GM12872 (cell line): ENCODE measurements around the gene E4F1.

Source experiments
- CTCF ChIP-seq: IDR thresholded peaks from 3 replicates; pipeline ENCODE4 v1.5.1; 2011; ENCODE audit warnings: low read depth, mild to moderate bottlenecking, low read length, moderate library complexity; ENCODE audit not compliant: insufficient read depth

Gene E4F1

GRCh38 chr16:2178321-2179106 is 44.9 kb upstream of the E4F1 start:
- no peak for TF ChIP-seq CTCF

GRCh38 chr16:2179107-2179501 is 44.3 kb upstream of the E4F1 start:
- TF ChIP-seq CTCF: no peak

GRCh38 chr16:2179576-2179975 is 43.8 kb upstream of the E4F1 start:
- TF ChIP-seq CTCF: no peak

GRCh38 chr16:2180461-2180860 is 42.9 kb upstream of the E4F1 start:
- no peak for TF ChIP-seq CTCF

DNA sequence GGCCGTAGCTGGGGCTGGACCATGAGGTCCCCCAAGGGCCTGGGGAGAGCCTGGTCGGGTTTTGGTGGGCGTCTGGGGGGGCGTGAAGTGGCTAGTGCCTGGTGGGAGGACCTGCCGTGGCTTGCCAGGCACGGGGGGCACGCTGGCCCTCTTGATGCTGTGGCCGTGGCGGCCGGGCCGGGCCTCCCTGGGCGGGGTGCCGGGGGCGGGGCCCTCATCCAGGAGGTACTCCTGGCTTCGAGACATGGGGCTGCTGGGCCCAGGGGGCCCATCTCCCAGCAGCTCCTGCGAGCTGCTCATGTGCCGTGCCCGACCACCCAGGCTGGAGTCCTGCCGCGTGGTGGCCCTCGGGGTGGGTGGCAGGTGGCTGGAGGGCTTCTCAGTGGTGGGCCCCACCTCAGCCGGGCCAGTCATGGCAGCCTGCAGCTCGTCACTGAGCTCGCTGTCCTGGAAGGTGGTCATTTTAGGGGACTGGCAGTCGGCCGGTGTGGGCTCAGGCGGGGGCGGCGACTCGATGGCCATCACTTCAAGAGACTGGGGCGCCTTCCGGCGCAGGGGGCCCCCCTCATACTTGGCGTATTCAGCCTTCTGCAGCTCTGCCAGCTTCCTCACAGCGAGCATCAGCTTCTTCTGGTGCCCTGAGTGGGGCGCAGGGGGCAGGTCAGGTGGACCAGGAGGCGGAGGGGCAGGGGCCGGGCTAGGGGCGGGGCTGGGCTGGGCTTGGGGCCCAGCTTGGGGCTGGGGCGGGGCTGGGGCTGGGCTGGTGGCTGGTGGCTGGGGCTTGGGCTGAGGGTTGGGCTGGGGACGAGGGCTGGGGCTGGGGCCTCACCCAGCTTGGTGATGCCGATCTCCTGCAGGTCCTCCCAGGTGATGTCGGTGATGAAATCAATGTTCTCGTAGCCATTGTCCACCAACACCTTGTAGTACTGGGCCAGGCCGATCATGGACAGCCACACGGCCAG is 42.1 kb upstream of the E4F1 start:
- no peak for TF ChIP-seq CTCF

DNA sequence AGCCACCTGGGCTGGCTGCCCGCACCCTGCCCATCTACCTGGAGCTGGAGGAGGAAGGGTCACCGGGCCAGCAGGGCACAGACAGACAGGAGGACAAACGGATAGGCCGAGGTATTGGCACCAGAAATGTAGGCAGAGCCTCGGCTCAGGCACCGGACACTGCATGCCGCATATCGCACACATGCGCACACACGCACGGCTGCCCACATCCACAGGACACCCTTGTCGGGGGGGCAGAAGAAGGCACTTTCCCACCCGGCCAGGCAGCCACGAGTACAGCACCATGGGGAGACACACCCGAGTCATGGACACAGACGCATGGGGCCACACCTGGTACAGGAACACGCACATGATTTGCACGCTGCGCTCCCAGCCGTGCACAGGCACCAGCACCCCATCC is 41.4 kb upstream of the E4F1 start:
- TF ChIP-seq CTCF: no peak

GRCh38 chr16:2183671-2184070 is 39.7 kb upstream of the E4F1 start:
- no peak for TF ChIP-seq CTCF
